Activated T-helper 1 cell treated with Interleukin-2 at 50 U/mL for 16 hours (primary cell): ENCODE data around the gene INPP5D.

Experiments used
- DNase-seq: peaks from one replicate; pipeline ENCODE4 v3.0.0-alpha.2; 2020; ENCODE audit warnings: low read depth

INPP5D gene

GRCh38 chr2:233075966-233076339, 15.8 kb downstream of the INPP5D start:
- DNase-seq: no peak

DNA sequence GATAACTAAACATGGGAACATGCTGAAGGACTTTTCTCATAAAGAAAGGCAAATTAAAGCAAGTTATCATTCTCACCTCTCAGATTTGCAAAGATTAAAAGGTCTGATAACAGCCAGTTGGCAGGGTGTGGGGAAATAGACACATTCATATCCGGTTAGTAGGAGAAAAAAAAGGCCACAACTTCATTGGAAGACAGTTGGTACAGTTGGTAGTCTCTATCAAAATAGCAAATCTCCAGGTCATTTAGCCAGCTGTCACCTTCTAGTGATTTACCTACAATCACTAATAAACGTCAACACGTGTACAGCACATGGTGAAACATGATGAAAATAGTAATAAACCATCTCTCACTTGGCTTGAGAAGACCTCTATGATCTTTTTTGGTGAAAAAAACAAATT, 16.6 kb downstream of the INPP5D start:
- DNase-seq: no peak

DNA sequence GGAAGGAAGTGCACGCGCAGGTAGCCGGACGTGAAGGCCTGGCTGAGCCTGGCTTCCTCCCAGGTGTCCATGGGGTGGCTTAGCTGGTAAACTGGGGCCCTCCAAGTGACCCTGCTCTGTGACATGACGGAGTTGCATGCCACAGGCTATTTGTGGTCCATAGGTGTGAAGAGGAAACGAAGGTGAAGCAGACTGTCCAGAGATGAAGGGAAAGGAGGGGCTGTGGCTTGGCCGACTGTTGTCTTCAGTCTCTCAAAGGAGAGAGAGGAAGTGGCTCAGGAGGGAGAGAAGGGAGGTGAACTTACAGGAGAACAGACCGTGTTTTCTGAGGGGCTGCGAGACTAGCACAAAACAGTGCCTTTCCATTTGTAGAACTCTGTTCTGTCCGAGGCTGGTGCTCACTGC, 19.3 kb downstream of the INPP5D start:
- DNase-seq: no peak

DNA sequence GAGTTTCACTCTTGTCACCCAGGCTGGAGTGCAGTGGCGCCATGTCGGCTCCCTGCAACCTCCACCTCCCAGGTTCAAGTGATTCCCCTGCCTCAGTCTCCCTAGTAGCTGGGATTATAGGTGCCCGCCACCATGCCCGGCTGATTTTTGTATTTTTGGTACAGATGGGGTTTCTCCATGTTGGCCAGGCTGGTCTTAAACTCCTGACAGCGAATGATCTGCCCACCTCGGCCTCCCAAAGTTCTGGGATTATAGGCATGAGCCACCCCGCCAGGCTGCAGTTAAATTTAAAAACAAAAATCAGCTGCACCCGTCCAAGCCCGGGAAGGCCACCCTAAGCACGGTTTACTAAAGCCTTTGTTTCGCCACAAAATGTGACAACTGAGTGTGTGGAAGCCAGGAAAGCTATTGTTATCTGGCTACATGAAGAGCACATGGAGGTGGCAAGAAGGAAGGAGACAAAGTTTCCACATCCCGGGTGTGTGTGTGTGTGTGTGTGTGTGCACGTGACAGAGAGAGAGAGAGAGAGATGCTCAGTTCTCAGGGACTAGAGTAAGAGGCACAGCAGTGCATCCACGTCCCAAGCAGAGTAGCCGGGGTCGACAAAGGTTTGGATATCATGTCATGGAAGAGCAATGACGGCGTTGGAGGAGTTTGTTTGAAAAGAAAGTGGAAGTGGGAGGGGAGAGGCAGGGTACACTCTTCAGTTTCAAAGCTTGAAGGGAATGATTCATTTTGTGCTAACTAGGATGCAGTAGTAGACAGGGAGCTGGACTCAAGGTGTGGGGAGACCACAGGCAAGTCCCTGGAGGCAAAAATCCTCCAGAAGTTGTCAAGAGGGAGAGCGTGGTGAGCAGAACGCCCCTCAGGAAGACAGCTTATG, 20.1 kb downstream of the INPP5D start:
- no peak for DNase-seq

- no peak for DNase-seq
These were observed 20.7 kb downstream of the INPP5D start for GRCh38 chr2:233080836-233081229.

DNA sequence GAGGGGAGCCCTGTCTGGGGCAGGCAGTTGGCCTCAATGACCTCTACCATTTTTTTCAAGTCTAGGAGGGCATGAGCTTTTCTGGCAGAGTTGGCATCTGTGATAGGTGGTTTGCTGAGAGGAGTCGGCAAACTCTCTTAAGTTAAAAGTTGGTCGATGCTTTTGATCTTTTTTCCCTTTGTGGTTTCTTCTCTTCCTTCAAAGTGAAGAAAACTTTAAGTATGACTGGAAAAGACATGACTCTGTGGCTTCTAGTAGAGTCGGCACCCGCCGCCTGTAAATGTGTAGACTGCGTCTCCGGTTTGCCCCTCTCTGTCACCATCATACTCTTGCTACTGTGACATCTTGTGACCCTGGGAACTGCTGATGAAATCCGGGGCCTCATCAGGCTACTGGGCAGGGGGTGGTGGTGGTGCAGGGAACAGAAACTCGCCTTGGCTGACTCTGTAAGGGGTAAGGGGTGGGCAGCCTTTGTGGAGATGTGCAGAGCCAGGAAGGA, 21.1 kb downstream of the INPP5D start:
- no peak for DNase-seq

- no peak for DNase-seq
These were observed 21.6 kb downstream of the INPP5D start for GRCh38 chr2:233081731-233082221.

GRCh38 chr2:233082222-233082930, 22.2 kb downstream of the INPP5D start:
- no peak for DNase-seq

- no peak for DNase-seq
These were observed 23.0 kb downstream of the INPP5D start for GRCh38 chr2:233082931-233083755.

- no peak for DNase-seq
These were observed 23.6 kb downstream of the INPP5D start for GRCh38 chr2:233083782-233084181.

DNA sequence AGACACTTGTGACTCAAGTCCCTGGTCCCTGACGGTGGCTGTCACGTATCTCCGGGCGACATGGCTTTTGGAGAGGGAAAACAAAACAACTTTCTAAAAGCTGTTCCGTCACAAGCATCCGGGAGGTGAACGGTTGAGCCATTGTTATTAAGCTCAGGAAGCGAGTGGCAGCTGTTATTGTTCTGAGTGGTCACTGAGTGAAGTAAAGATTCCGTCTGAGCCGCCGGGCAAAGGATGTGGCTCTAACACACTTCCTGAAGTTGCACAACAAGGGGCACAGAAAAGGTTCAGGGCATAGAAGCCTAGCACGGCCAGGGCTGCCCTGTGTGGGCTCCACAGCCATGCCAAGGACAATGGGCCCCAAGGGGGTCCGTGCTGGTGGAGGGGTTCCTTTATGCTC, 24.3 kb downstream of the INPP5D start:
- no peak for DNase-seq

- no peak for DNase-seq
These were observed 25.1 kb downstream of the INPP5D start for GRCh38 chr2:233085037-233085838.

DNA sequence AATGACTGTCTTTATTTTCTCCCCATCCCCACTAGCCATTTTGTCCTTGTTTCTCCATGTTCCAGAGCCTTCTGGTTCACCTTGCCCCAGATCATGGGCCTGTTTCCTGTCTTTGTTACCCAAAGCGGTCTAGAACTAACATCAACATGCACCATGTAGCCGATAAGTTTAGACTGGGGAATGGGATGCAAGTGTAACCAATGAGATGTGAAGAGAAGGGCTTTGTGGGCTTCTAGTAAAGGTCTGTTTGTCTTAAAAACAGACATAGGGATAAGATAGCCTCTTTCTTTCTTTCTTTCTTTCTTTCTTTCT, 25.7 kb downstream of the INPP5D start:
- no peak for DNase-seq

DNA sequence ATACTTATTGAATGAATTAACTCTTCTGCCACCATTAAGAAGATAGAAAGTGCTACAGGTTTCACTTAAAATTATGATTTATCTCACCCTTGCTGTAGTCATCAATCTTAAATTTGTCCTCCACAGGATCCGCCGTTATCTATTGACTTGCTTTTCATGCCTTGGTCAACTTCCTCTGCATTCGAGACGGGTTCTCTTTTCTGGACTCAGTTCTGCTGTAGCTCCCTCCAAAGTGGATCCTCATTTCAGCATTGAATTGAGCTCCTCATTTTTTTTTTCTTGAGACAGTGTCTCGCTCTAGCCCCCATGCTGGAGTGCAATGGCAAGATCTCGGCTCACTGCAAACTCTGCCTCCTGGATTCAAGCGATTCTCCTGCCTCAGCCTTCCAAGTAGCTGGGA, 27.6 kb downstream of the INPP5D start:
- no peak for DNase-seq

DNA sequence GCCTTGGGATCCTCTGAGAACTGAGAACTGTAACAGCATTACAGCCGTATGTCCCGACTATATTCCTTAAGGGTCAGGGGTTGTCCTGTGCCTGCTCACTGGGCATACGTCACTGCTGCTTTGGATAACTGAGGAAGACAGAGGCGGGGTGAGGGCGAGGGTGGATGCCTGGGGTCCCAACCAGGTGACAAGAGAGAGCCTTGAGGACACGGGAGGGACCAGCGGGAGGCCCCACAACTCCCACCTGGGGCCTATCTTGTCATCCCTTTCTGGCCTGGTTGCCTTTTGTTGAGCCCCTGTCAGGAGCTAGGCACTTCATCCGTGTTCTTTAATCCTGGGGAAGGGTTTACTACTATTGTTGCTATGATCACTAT, 28.8 kb downstream of the INPP5D start:
- no peak for DNase-seq

DNA sequence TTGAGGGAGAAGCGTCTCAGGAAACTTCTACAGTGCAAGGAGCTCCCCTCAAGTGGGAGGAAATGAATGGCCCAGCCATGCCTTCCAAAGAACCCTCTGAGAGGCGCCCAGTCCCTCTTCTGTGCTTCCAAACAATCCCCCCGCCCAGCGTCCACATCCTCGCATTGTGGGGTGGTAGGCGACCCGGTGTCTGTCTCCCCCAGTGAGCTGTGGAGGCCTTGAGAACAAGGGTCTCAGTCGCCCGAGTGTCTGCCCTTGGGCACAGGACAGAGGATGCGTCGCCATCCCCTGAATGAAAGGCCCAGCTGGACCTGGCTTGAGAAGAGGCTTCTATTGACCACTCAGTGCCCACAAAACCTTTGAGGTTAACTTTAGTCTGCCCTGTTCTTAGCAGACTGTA, 29.7 kb downstream of the INPP5D start:
- no peak for DNase-seq

DNA sequence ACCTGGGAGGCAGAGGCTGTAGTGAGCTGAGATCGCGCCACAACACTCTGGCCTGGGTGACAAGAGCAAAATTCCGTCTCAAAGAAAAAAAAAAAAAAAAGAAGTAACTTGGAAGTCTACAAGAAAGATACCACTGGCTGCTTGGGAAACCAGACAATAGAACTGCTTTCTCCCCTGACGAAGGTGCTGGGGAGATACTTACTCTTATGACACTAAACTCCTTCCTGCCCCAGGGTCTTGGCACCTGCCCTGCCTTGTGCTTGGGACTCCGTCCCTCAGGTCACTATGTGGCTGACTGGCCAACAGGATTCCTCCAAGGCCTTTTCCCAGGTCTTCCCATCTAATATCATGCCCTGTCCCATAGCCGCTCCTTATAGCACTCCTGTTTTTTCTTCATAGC, 30.7 kb downstream of the INPP5D start:
- DNase-seq: no peak

- no peak for DNase-seq
These were observed 31.6 kb downstream of the INPP5D start for GRCh38 chr2:233091595-233092375.

GRCh38 chr2:233092432-233093165, 32.5 kb downstream of the INPP5D start:
- DNase-seq: no peak

DNA sequence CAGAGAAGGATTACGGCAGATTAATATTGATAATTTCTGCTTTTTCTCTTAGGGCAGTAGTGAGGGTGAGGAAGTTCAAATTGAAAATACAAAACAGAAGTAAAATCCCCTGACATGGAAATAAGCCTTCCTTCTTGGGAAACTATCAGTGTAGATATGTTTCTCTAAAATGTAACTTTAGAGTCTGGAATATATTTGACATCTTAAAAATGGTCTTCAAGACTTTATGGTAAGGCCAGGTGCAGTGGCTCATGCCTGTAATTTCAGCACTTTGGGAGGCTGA, 33.0 kb downstream of the INPP5D start:
- no peak for DNase-seq
